Glutamatergic neuron (in vitro differentiated cells): ENCODE measurements around the gene C11orf54. TPM values are rescaled to one million over a fixed set of nuclear protein-coding genes. Genes with fewer than 3 reads are reported as not detected.
"Not testable (repeated sequence)": the region's sequence is repeated elsewhere in the genome, so short reads cannot be mapped to it uniquely, and the experiment has no call there.

Source experiments
- DNase-seq: peaks from one replicate; pipeline ENCODE4 v3.0.0; 2022
- H3K27ac Mint-ChIP-seq: one replicate; pipeline ENCODE4 v1.8.0; 2020; ENCODE audit warnings: mild to moderate bottlenecking, mixed read lengths, inconsistent platforms; ENCODE audit not compliant: unreplicated experiment
- H3K27me3 Mint-ChIP-seq: one replicate; pipeline ENCODE4 v1.8.0; 2020; ENCODE audit warnings: mild to moderate bottlenecking, moderate library complexity, mixed read lengths, inconsistent platforms; ENCODE audit not compliant: unreplicated experiment
- H3K36me3 Mint-ChIP-seq: one replicate; pipeline ENCODE4 v1.8.0; 2020; ENCODE audit warnings: mild to moderate bottlenecking, mixed read lengths, inconsistent platforms; ENCODE audit not compliant: unreplicated experiment
- H3K4me1 Mint-ChIP-seq: one replicate; pipeline ENCODE4 v1.8.0; 2020; ENCODE audit warnings: mild to moderate bottlenecking, low read depth, mixed read lengths, inconsistent platforms; ENCODE audit not compliant: unreplicated experiment
- H3K4me3 Mint-ChIP-seq: one replicate; pipeline ENCODE4 v1.8.0; 2020; ENCODE audit warnings: mild to moderate bottlenecking, mixed read lengths, inconsistent platforms; ENCODE audit not compliant: unreplicated experiment
- H3K9me3 Mint-ChIP-seq: one replicate; pipeline ENCODE4 v1.8.0; 2020; ENCODE audit warnings: mild to moderate bottlenecking, moderate library complexity, mixed read lengths, inconsistent platforms; ENCODE audit not compliant: unreplicated experiment
- total RNA-seq: library from RNA; stranded (reverse); fragmentation: NEBNext Ultra II Directional; extraction: Animal tissue kit (Norgen Biotek cat#: 25700); gene quantifications from one replicate; pipeline ENCODE4 v1.2.1, GENCODE V29; 2021; ENCODE audit not compliant: unreplicated experiment
- TF ChIP-seq, protein P1 (sequence below): fragments of 200-600 bp; sonication (generic); IDR thresholded peaks from one replicate; pipeline ENCODE4 v1.5.0; 2021; ENCODE audit not compliant: partially characterized antibody, unreplicated experiment

The C11orf54 gene
- total RNA-seq, 1 donor from 2014 or later: 19.5 TPM

DNA sequence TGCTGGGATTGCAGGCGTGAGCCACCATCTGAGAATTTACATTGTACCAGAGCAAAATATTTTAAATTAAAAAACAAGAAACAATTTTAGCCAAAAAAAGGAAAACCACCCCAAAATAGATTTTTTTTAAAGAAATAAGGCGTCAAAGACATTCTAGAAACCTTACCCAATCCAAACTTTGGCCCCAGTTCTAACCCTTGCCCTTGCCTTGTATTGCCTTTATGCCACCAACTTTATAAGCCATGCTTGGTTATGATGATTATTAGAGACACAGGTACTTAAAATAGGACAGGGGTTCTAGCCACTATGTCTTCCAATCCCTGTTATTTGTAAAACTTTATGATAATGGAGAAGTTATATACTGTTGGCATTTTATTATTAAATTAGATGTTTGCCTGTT is 11.8 kb downstream of the C11orf54 start:
- H3K27me3 Mint-ChIP-seq: peaks cover 2% of the 10 kb centered on the region
- TF ChIP-seq, protein P1, sequence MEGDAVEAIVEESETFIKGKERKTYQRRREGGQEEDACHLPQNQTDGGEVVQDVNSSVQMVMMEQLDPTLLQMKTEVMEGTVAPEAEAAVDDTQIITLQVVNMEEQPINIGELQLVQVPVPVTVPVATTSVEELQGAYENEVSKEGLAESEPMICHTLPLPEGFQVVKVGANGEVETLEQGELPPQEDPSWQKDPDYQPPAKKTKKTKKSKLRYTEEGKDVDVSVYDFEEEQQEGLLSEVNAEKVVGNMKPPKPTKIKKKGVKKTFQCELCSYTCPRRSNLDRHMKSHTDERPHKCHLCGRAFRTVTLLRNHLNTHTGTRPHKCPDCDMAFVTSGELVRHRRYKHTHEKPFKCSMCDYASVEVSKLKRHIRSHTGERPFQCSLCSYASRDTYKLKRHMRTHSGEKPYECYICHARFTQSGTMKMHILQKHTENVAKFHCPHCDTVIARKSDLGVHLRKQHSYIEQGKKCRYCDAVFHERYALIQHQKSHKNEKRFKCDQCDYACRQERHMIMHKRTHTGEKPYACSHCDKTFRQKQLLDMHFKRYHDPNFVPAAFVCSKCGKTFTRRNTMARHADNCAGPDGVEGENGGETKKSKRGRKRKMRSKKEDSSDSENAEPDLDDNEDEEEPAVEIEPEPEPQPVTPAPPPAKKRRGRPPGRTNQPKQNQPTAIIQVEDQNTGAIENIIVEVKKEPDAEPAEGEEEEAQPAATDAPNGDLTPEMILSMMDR: no peak
- no peak overlapping the region for H3K4me3 Mint-ChIP-seq
- H3K4me1 Mint-ChIP-seq: no peaks in the 10 kb centered on the region
- H3K9me3 Mint-ChIP-seq: no peaks in the 10 kb centered on the region
- no peak overlapping the region for H3K27ac Mint-ChIP-seq
- DNase-seq: no peak
- H3K36me3 Mint-ChIP-seq: no peaks in the 10 kb centered on the region

DNA sequence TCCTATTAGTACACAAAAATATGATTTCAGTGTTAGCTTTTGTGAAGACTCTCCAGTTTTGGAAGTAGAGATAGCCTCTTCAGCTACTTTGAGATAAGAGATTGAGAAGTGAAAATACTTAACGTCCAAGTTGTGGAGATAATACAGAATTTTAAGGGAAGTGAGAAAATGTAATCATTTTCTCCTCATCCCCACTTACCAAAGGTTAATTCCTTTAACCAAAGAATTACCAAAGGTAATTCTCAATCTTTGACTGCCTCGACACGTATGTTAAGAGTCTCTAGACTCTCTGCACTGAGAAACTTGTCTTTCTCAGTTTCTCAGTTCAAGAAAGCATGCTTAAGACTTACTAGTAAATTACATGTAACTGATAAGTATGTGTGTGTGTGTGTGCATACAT is 15.3 kb downstream of the C11orf54 start:
- no peak overlapping the region for H3K4me3 Mint-ChIP-seq
- no peak overlapping the region for H3K27ac Mint-ChIP-seq
- H3K27me3 Mint-ChIP-seq: peaks cover 2% of the 10 kb centered on the region
- H3K36me3 Mint-ChIP-seq: no peaks in the 10 kb centered on the region
- no peak for DNase-seq
- no peaks in the 10 kb centered on the region for H3K9me3 Mint-ChIP-seq
- TF ChIP-seq, protein P1: no peak
- H3K4me1 Mint-ChIP-seq: no peaks in the 10 kb centered on the region

DNA sequence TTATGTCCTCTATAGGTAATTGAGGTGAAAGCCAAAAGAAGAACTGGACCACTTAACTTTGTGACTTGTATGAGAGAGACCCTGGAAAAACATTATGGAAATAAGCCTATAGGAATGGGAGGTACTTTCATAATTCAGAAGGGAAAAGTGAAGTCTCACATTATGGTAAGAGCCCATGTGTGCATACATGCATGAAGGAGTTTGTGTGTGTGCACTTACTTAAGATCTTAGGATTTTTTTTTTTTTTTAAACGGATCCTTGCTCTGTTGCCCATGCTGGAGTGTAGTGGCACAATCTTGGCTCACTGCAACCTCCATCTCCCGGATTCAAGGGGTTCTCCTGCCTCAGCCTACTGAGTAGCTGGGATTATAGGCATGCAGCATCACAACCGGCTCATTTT is 15.8 kb downstream of the C11orf54 start:
- TF ChIP-seq, protein P1: no peak
- Mint-ChIP-seq H3K27me3 (peaks cover 2% of the 10 kb centered on the region), H3K36me3 (no peaks in the 10 kb centered on the region), H3K4me3 (no peak overlapping the region), H3K9me3 (no peaks in the 10 kb centered on the region), H3K4me1 (no peaks in the 10 kb centered on the region), H3K27ac (no peak overlapping the region)
- no peak for DNase-seq

DNA sequence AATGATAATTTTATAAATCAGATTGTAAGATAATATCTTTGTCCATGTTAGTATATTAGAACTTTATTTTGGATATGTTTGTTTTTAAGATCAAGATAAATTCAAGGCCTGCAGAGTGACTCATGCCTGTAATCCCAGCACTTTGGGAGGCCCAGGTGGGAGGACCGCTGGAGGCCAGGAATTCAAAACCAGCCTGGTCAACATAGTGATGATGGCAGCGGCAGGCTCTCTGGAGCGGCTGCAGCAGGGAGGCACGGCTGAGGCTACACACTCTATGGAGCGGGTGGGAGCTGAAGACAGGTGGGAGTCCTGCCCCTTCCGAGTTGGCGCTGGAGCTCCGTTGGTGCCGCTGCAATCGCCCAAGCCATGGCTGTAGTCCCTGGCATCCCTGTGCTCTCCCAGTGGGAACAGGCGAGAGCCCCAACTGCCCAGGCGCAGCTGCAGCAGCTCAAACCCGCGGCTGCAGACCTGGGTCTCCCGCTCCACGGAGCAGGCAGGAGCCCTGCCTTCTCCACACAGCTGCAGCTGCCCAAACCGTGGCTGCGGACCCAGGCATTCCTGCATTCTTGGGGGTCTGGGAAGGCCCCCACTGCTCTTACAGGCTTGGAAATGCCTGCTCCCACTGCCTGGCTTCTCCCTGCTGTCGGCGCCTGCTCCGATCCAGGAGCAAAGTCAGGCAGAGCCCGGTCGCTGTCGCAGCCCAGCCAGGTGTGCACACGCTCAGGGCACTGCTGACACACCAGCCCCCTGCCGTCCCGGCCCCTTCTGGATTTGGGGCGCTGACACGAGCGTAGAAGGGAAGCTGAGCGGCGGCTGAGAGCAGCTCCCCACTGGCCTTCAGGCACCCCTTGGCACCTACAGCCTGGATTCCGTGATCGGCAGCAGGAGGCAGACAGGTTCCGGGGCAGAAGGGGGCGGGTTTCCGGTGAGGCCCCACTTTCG is 16.7 kb downstream of the C11orf54 start:
- Mint-ChIP-seq H3K36me3 (no peaks in the 10 kb centered on the region), H3K4me3 (no peak overlapping the region), H3K27ac (no peak overlapping the region), H3K4me1 (no peaks in the 10 kb centered on the region), H3K27me3 (peaks cover 2% of the 10 kb centered on the region), H3K9me3 (no peaks in the 10 kb centered on the region)
- TF ChIP-seq, protein P1: no peak
- DNase-seq: no peak

DNA sequence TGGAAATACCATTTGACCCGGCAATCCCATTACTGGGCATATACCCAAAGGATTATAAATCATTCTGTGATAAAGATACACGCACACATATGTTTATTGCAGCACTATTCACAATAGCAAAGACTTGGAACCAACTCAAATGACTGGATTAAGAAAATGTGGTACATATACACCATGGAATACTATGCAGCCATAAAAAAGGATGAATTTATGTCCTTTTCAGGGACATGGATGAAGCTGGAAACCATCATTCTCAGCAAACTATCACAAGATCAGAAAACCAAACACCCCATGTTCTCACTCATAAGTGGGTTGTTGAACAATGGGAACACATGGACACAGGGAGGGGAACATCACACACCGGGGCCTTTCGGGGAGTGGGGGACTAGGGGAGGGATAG is 17.7 kb downstream of the C11orf54 start:
- not testable (repeated sequence) for H3K9me3 Mint-ChIP-seq, H3K36me3 Mint-ChIP-seq, H3K27me3 Mint-ChIP-seq, H3K4me3 Mint-ChIP-seq, DNase-seq, H3K4me1 Mint-ChIP-seq, H3K27ac Mint-ChIP-seq
